ENCODE results near the gene CD74. TPM values are rescaled to one million over a fixed set of nuclear protein-coding genes. Genes with fewer than 3 reads are reported as not detected.

The CD74 gene
- total and polyA plus RNA-seq, 2 of the 13 experiments (the other 11 are each of a cell fraction or from before 2014, with no cell fraction given) = 34.1 to 84.4 TPM

DNA sequence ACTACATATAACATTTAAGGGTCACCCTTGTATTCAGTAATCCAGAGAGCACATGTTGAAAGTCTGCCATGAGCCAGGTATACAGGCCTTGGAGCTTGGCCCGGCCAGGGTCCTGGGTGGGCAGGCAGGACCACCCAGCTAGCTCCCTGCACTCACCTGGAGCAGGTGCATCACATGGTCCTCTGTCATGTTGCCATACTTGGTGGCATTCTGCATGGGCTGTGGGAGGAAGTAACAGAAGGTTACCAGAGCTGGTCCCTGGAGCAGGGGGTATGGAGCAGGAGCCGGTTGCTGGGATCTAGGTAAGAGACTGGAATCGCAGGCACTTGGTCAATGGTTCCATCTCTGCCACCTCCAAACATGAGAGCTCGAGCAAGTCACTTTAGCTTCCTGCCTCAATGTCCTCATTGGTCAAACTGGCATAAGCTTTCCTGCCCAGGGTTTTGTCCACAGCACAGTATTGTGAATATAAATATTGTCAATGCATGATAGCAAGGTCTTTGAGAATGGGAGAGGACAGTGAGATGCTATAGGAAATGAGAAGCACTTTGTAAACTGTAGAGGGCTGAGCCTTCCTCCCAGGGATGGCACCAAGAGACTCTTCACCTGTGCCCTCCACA is 6.5 kb downstream of the CD74 start (continued):
- TF ChIP-seq, protein P1, sequence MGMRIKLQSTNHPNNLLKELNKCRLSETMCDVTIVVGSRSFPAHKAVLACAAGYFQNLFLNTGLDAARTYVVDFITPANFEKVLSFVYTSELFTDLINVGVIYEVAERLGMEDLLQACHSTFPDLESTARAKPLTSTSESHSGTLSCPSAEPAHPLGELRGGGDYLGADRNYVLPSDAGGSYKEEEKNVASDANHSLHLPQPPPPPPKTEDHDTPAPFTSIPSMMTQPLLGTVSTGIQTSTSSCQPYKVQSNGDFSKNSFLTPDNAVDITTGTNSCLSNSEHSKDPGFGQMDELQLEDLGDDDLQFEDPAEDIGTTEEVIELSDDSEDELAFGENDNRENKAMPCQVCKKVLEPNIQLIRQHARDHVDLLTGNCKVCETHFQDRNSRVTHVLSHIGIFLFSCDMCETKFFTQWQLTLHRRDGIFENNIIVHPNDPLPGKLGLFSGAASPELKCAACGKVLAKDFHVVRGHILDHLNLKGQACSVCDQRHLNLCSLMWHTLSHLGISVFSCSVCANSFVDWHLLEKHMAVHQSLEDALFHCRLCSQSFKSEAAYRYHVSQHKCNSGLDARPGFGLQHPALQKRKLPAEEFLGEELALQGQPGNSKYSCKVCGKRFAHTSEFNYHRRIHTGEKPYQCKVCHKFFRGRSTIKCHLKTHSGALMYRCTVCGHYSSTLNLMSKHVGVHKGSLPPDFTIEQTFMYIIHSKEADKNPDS (CRISPR knock-in tag; IDR thresholded peaks at IDR 0.05) = no peak
- no peak for TF ChIP-seq MEF2D (CRISPR knock-in tag; IDR thresholded peaks at IDR 0.05)

DNA sequence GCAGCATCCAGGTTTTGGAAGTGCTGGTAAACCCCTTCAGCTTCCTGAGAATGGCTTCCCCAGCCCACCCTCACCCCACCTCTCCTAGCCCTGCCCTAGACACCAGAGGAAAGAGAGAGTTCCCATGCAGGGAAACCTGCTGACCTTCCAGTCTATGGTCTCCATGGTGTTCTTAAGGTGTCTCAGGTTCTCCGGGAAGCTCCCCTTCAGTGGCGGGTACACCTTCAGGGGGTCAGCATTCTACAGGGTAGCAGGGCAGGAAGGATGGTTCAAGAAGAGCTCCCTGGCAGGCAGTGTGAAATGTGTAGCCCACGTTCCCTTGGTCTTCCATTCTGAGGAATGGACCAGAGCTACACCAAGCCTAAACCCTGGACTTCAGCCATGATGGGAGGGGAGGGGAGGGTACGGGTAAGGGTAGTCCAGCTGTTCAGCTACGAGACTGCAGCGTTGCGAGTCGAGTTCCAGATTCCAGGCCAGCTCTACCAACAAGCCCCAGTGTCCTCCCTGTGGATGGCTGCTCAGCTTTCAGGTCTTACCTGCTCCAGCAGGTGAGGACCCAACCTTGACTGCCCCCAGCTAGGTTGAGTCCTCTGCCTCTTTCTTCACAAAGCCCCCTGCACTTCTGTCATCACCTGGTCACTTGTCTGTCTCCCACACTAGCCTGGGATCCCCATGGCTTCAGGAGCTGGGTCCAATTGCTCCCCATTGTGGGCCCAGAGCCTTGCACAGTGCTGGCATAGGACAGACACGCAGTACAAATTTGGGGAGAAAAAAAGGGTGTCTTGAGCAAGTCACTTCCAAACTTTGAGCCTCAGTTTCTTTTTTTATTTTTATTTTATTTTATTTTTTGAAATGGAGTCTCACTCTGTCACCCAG is 7.5 kb downstream of the CD74 start:
- Histone ChIP-seq H3K36me3 (replicated peaks in 1 of 2; ENCODE audit: control insufficient read depth in 1 of 2, insufficient read depth in 2 of 2, low read length in 2 of 2) (peaks cover 8 to 31% of the 10 kb centered on the region in 2 experiments; a peak in 4 of 5 replicates), H2AFZ (ENCODE audit: low read length) (no peak overlapping the region), H3K27ac (ENCODE audit: extremely low read length, insufficient read depth, low read length) (no peak overlapping the region), H3K27me3 (ENCODE audit: control insufficient read depth in 1 of 2, insufficient read depth in 2 of 2, low read length in 2 of 2) (no peaks in the 10 kb centered on the region), H3K4me1 (ENCODE audit: insufficient read depth, low read length) (peaks cover 5% of the 10 kb centered on the region), H3K4me2 (ENCODE audit: low read depth, low read length) (no peak overlapping the region), H4K20me1 (ENCODE audit: insufficient read depth, low read length) (no peaks in the 10 kb centered on the region), H3K79me2 (ENCODE audit: insufficient read depth, low read length) (no peaks in the 10 kb centered on the region), H3K9ac (ENCODE audit: insufficient read depth, low read depth, low read length) (no peak overlapping the region), H3K9me3 (ENCODE audit: low read length) (no peaks in the 10 kb centered on the region), H3K4me3 (replicated peaks in 1 of 3; ENCODE audit: insufficient read depth in 1 of 3, low read depth in 2 of 3, low read length in 3 of 3) (no peak overlapping the region)
- intact Hi-C loops (cut with micrococcal nuclease; ENCODE audit: unreplicated experiment) (no loop called here), in situ Hi-C loops (cut with HindIII; ENCODE audit: extremely low pct_ligation_motif_present, low pct_unique_long_range_greater_than_20kb) (no loop called here)
- POLR2A ChIA-PET = interaction anchor here (1.3 kb wide), 1 partner anchor 45 kb away, joined by 3 read pairs; the partner anchor contains the start of gene RPS14
- WGBS (ENCODE audit: low lambda C conversion rate) = 84% methylated on average over 8 of the region's 9 CpGs
- no peak for ATAC-seq
- BruUV-seq (replicated peaks) = no TSS peak
- CTCF ChIA-PET (ENCODE audit: low intra/inter-chr PET ratio, low total read pairs) = no interaction called here
- FAIRE-seq = no peak
- no peak for DNase-seq (ENCODE audit: low spot score)
- TF ChIP-seq NFKB2 (CRISPR knock-in tag; IDR thresholded peaks at IDR 0.05; ENCODE audit: borderline replicate concordance) (no peak), DR1 (CRISPR knock-in tag; IDR thresholded peaks at IDR 0.05) (no peak), PHB2 (IDR thresholded peaks at IDR 0.05; ENCODE audit: partially characterized antibody) (no peak), NCOR1 (IDR thresholded peaks at IDR 0.05; ENCODE audit: borderline replicate concordance, low read length) (no peak), POLR2A (IDR thresholded peaks at IDR 0.05; ENCODE audit: insufficient read depth in 1 of 2, low read depth in 2 of 2, low read length in 2 of 2) (no peak), ZNF224 (CRISPR knock-in tag; IDR thresholded peaks at IDR 0.05) (no peak), SIX1 (CRISPR knock-in tag; IDR thresholded peaks at IDR 0.05; ENCODE audit: borderline replicate concordance) (no peak), ZNF782 (CRISPR knock-in tag; IDR thresholded peaks at IDR 0.05; ENCODE audit: borderline replicate concordance) (no peak)
- TF ChIP-seq, protein P2, sequence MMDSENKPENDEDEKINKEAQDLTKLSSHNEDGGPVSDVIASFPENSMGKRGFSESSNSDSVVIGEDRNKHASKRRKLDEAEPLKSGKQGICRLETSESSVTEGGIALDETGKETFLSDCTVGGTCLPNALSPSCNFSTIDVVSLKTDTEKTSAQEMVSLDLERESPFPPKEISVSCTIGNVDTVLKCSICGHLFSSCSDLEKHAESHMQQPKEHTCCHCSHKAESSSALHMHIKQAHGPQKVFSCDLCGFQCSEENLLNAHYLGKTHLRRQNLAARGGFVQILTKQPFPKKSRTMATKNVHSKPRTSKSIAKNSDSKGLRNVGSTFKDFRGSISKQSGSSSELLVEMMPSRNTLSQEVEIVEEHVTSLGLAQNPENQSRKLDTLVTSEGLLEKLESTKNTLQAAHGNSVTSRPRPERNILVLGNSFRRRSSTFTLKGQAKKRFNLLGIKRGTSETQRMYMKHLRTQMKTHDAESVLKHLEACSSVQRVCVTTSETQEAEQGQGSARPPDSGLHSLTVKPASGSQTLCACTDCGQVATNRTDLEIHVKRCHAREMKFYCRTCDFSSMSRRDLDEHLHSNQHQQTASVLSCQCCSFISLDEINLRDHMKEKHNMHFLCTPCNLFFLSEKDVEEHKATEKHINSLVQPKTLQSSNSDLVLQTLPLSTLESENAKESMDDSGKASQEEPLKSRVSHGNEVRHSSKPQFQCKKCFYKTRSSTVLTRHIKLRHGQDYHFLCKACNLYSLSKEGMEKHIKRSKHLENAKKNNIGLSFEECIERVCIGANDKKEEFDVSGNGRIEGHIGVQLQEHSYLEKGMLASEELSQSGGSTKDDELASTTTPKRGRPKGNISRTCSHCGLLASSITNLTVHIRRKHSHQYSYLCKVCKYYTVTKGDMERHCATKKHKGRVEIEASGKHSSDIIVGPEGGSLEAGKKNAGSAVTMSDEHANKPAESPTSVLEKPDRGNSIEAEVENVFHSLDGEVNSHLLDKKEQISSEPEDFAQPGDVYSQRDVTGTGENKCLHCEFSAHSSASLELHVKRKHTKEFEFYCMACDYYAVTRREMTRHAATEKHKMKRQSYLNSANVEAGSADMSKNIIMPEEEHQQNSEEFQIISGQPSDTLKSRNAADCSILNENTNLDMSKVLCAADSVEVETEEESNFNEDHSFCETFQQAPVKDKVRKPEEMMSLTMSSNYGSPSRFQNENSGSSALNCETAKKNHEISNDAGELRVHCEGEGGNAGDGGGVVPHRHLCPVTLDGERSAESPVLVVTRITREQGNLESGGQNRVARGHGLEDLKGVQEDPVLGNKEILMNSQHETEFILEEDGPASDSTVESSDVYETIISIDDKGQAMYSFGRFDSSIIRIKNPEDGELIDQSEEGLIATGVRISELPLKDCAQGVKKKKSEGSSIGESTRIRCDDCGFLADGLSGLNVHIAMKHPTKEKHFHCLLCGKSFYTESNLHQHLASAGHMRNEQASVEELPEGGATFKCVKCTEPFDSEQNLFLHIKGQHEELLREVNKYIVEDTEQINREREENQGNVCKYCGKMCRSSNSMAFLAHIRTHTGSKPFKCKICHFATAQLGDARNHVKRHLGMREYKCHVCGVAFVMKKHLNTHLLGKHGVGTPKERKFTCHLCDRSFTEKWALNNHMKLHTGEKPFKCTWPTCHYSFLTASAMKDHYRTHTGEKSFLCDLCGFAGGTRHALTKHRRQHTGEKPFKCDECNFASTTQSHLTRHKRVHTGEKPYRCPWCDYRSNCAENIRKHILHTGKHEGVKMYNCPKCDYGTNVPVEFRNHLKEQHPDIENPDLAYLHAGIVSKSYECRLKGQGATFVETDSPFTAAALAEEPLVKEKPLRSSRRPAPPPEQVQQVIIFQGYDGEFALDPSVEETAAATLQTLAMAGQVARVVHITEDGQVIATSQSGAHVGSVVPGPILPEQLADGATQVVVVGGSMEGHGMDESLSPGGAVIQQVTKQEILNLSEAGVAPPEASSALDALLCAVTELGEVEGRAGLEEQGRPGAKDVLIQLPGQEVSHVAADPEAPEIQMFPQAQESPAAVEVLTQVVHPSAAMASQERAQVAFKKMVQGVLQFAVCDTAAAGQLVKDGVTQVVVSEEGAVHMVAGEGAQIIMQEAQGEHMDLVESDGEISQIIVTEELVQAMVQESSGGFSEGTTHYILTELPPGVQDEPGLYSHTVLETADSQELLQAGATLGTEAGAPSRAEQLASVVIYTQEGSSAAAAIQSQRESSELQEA (CRISPR knock-in tag; IDR thresholded peaks at IDR 0.05; ENCODE audit: not compliant biosample characterization) = no peak

All from HepG2 (cell line).